ENCODE measurements around the gene MYBPHL.
"Not testable (repeated sequence)": the region's sequence is repeated elsewhere in the genome, so short reads cannot be mapped to it uniquely, and the experiment has no call there.

MYBPHL gene

DNA sequence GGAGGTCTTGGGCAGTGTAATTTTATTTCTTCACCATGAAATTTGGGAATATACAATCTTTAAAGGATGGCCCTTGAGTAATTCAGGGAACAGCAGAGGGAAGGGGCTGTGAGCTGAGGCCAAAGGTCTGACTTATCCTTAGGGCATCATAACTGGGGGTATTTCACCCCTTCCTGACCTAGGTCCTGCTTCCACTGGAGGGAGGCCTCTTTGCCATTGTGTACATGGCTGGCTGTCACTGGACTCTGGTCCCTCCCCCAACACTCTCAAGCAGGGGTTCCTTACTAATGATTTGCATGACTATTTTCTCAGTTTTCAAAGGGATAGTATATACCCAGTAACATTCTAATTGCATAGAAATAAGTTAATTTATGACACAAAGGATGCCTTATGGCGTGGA is 16.7 kb downstream of the MYBPHL start (continued):
- TF ChIP-seq ARNTL (CRISPR knock-in tag; IDR thresholded peaks at IDR 0.05; ENCODE audit: borderline replicate concordance, low read depth) (no peak), ESRRG (CRISPR knock-in tag; IDR thresholded peaks at IDR 0.05) (no peak), ZNF565 (CRISPR knock-in tag; conservative IDR thresholded peaks at IDR 0.05; ENCODE audit: low read depth) (no peak), ZNF70 (CRISPR knock-in tag; IDR thresholded peaks at IDR 0.05) (no peak)
- TF ChIP-seq, protein P1, sequence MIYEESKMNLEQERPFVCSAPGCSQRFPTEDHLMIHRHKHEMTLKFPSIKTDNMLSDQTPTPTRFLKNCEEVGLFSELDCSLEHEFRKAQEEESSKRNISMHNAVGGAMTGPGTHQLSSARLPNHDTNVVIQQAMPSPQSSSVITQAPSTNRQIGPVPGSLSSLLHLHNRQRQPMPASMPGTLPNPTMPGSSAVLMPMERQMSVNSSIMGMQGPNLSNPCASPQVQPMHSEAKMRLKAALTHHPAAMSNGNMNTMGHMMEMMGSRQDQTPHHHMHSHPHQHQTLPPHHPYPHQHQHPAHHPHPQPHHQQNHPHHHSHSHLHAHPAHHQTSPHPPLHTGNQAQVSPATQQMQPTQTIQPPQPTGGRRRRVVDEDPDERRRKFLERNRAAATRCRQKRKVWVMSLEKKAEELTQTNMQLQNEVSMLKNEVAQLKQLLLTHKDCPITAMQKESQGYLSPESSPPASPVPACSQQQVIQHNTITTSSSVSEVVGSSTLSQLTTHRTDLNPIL (CRISPR knock-in tag; IDR thresholded peaks at IDR 0.05; ENCODE audit: low read depth): no peak

DNA sequence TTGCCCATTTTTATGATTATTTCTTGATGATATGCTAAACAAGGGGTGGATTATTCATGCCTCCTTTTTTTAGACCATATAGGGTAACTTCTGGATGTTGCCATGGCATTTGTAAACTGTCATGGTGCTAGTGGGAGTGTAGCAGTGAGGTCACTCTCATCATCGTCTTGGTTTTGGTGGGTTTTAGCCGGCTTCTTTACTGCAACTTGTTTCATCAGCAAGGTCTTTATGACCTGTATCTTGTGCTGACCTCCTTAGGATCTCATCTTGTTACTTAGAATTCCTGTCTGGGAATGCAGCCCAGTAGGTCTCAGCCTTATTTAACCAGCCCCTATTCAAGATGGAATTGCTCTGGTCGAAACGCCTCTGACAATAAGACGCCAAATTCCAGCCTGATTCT is 20.0 kb downstream of the MYBPHL start:
- ATAC-seq: not testable (repeated sequence)

DNA sequence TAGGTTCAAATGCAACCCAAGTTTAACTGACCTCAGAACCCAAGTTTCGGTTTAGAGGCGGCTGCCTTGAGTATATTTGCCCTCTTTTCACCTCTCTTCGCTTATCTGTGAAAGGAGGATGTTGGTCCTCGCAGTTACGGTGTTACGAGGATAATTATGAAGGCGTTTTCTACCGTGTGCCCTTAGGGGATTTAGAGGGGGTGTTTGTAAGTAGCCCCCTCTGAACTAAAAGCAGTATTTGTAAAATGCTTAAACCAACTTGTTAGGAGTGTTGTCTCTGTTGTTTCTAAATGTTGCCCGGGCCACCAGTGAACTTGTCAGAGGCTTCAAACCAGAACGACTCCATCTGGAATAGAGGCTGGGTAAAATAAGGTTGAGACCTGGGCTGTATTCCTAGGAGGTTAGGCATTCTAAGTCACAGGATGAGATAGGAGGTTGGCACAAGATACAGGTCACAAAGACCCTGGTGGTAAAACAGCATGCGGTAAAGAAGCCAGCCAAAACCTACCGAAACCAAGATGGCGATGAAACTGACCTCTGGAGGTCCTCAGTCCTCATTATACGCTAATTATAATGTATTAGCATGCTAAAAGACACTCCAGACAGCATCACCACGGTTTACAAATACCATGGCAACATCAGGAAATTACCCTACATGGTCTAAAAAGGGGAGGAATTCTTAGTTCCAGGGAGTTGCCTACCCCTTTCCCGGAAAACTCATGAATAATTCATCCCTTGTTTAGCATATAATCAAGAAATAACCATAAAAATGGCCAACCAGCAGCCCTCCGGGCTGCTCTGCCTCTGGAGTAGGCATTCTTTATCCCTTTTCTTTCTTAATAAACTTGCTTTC is 22.8 kb downstream of the MYBPHL start:
- ATAC-seq: no peak
- TF ChIP-seq, protein P2, sequence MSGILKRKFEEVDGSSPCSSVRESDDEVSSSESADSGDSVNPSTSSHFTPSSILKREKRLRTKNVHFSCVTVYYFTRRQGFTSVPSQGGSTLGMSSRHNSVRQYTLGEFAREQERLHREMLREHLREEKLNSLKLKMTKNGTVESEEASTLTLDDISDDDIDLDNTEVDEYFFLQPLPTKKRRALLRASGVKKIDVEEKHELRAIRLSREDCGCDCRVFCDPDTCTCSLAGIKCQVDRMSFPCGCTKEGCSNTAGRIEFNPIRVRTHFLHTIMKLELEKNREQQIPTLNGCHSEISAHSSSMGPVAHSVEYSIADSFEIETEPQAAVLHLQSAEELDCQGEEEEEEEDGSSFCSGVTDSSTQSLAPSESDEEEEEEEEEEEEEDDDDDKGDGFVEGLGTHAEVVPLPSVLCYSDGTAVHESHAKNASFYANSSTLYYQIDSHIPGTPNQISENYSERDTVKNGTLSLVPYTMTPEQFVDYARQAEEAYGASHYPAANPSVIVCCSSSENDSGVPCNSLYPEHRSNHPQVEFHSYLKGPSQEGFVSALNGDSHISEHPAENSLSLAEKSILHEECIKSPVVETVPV (CRISPR knock-in tag; IDR thresholded peaks at IDR 0.05): no peak
- no peak for TF ChIP-seq BACH2 (CRISPR knock-in tag; IDR thresholded peaks at IDR 0.05; ENCODE audit: borderline replicate concordance)
- TF ChIP-seq, protein P3, sequence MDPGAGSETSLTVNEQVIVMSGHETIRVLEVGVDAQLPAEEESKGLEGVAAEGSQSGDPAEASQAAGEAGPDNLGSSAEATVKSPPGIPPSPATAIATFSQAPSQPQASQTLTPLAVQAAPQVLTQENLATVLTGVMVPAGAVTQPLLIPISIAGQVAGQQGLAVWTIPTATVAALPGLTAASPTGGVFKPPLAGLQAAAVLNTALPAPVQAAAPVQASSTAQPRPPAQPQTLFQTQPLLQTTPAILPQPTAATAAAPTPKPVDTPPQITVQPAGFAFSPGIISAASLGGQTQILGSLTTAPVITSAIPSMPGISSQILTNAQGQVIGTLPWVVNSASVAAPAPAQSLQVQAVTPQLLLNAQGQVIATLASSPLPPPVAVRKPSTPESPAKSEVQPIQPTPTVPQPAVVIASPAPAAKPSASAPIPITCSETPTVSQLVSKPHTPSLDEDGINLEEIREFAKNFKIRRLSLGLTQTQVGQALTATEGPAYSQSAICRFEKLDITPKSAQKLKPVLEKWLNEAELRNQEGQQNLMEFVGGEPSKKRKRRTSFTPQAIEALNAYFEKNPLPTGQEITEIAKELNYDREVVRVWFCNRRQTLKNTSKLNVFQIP (CRISPR knock-in tag; IDR thresholded peaks at IDR 0.05; ENCODE audit: borderline replicate concordance, low read depth): no peak
- TF ChIP-seq PPARA (CRISPR knock-in tag; IDR thresholded peaks at IDR 0.05; ENCODE audit: borderline replicate concordance): no peak
- no peak for TF ChIP-seq ARNTL (CRISPR knock-in tag; IDR thresholded peaks at IDR 0.05; ENCODE audit: borderline replicate concordance, low read depth)
- no peak for TF ChIP-seq ZNF70 (CRISPR knock-in tag; IDR thresholded peaks at IDR 0.05)
- TF ChIP-seq GLIS3 (CRISPR knock-in tag; IDR thresholded peaks at IDR 0.05): no peak
- no peak for TF ChIP-seq TCF4 (CRISPR knock-in tag; IDR thresholded peaks at IDR 0.05; ENCODE audit: borderline replicate concordance)

DNA sequence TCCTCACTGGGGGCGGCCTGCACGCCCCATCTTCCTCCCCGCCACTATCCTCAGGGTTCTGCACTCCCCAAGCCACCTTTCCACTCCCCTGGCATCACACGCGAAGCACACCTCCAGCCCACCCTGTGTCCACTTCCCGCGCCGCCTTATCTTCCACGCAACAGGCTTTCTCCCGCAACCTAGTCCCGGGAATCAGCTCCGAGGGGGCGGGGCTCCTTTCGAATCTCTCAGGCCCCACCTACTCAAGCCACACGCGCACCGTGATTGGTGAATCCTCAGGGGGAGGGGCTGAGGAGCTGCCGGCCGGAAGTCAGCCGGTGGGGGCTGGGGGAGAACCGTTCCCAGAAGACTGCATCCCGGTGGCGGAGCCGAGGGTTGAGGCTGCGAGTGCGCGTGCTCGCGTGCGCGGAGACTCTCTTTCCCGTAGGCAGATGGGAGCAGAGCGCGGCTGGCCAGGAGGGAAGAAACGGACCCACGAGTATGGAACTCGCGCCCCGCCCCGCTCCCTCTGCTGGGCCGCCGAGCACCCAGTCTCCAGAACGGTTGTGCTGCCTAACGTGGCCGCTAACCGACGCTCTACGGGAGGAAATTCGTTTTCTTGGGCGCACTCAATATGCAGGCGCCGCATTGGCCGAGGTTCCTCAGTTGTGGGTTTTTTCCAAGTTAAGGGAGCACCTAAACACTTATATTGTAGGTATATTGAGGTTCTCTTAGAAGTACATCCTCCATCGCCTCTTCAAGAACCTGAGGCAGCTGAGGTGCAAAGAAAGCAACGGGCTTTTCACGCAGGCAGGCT is 23.7 kb downstream of the MYBPHL start, which contains the start of gene PSRC1:
TSS of gene PSRC1 (minus strand) at position 194 of the 796 bp plus-strand sequence.
- TF ChIP-seq TCF4 (CRISPR knock-in tag; IDR thresholded peaks at IDR 0.05; ENCODE audit: borderline replicate concordance): no peak
- TF ChIP-seq ZNF8 (CRISPR knock-in tag; IDR thresholded peaks at IDR 0.05): no peak
- TF ChIP-seq TOX (CRISPR knock-in tag; IDR thresholded peaks at IDR 0.05; ENCODE audit: borderline replicate concordance): no peak
- no peak for TF ChIP-seq RARB (CRISPR knock-in tag; IDR thresholded peaks at IDR 0.05)
- TF ChIP-seq SNAI2 (CRISPR knock-in tag; IDR thresholded peaks at IDR 0.05): 0 out of 2 replicates have a peak, but pooled peaks have one; percentile 16
- no peak for TF ChIP-seq ZC3H10 (CRISPR knock-in tag; IDR thresholded peaks at IDR 0.05)
- TF ChIP-seq, protein P4, sequence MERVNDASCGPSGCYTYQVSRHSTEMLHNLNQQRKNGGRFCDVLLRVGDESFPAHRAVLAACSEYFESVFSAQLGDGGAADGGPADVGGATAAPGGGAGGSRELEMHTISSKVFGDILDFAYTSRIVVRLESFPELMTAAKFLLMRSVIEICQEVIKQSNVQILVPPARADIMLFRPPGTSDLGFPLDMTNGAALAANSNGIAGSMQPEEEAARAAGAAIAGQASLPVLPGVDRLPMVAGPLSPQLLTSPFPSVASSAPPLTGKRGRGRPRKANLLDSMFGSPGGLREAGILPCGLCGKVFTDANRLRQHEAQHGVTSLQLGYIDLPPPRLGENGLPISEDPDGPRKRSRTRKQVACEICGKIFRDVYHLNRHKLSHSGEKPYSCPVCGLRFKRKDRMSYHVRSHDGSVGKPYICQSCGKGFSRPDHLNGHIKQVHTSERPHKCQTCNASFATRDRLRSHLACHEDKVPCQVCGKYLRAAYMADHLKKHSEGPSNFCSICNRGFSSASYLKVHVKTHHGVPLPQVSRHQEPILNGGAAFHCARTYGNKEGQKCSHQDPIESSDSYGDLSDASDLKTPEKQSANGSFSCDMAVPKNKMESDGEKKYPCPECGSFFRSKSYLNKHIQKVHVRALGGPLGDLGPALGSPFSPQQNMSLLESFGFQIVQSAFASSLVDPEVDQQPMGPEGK (CRISPR knock-in tag; IDR thresholded peaks at IDR 0.05; ENCODE audit: borderline replicate concordance): peak; percentile 83; the same call in 1 of the 2 replicates
- TF ChIP-seq BACH2 (CRISPR knock-in tag; IDR thresholded peaks at IDR 0.05; ENCODE audit: borderline replicate concordance): no peak
- TF ChIP-seq PPARA (CRISPR knock-in tag; IDR thresholded peaks at IDR 0.05; ENCODE audit: borderline replicate concordance): no peak
- TF ChIP-seq ARNTL (CRISPR knock-in tag; IDR thresholded peaks at IDR 0.05; ENCODE audit: borderline replicate concordance, low read depth): no peak
- peak; percentile 98 for ATAC-seq
